Caco-2 (cell line): ENCODE data around the gene PHF21A. TPM values are rescaled to one million over a fixed set of nuclear protein-coding genes. Genes with fewer than 3 reads are reported as not detected.

ENCODE experiments used
- BruUV-seq: library from RNA; stranded (reverse); fragments of 400-500 nt; replicated peaks from 2 replicates; lab custom pipeline; 2021; lab: Mats Ljungman, UMichigan
- CTCF ChIA-PET: fragments of 300-600 bp; sonication (Branson Sonifier 250); formaldehyde crosslinking; loops from one replicate; lab custom pipeline; 2022; ENCODE audit warnings: antibody characterized with exemption; lab: Charles Lee
- POLR2A ChIA-PET: fragments of 300-600 bp; sonication (Branson Sonifier 250); formaldehyde crosslinking; loops from one replicate; lab custom pipeline; 2022; ENCODE audit warnings: antibody characterized with exemption; lab: Charles Lee
- DNase-seq, 2 experiments: peaks; one replicate each; pipeline versions ENCODE4 v3.0.0 to v3.0.0-alpha.2; 2020 to 2022
- H3K27me3 ChIP-seq: replicated peaks from 2 replicates; pipeline ENCODE4 v1.6.0; 2011; ENCODE audit warnings: low read length; ENCODE audit not compliant: control insufficient read depth, insufficient read depth
- H3K36me3 ChIP-seq: 2 replicates; pipeline ENCODE4 v1.5.1; 2011; ENCODE audit warnings: low read length; ENCODE audit not compliant: control insufficient read depth, insufficient read depth
- H3K4me1 ChIP-seq: fragments of 250-450 bp; sonication (Bioruptor Pico); 2 replicates; pipeline ENCODE4 v1.5.1; 2020; ENCODE audit warnings: mild to moderate bottlenecking
- H3K4me3 ChIP-seq: 2 replicates; pipeline ENCODE4 v1.5.1; 2011; ENCODE audit warnings: low read depth, mild to moderate bottlenecking, control low read depth, low read length
- H3K9me3 ChIP-seq: fragments of 250-450 bp; sonication (Bioruptor Pico); 2 replicates; pipeline ENCODE4 v1.5.1; 2020; ENCODE audit warnings: mild to moderate bottlenecking, moderate library complexity
- H3K27ac Mint-ChIP-seq: one replicate; pipeline ENCODE4 v1.8.0; 2022; ENCODE audit warnings: mixed read lengths; ENCODE audit not compliant: unreplicated experiment
- H3K27me3 Mint-ChIP-seq: one replicate; pipeline ENCODE4 v1.8.0; 2022; ENCODE audit warnings: mixed read lengths; ENCODE audit not compliant: insufficient read depth, unreplicated experiment
- H3K36me3 Mint-ChIP-seq: one replicate; pipeline ENCODE4 v1.8.0; 2022; ENCODE audit warnings: mild to moderate bottlenecking, mixed read lengths; ENCODE audit not compliant: insufficient read depth, unreplicated experiment
- H3K4me1 Mint-ChIP-seq: one replicate; pipeline ENCODE4 v1.8.0; 2022; ENCODE audit warnings: low read depth, mixed read lengths; ENCODE audit not compliant: unreplicated experiment
- H3K4me3 Mint-ChIP-seq: one replicate; pipeline ENCODE4 v1.8.0; 2022; ENCODE audit warnings: mild to moderate bottlenecking, moderate library complexity, mixed read lengths; ENCODE audit not compliant: unreplicated experiment
- H3K9me3 Mint-ChIP-seq: one replicate; pipeline ENCODE4 v1.8.0; 2022; ENCODE audit warnings: mixed read lengths; ENCODE audit not compliant: unreplicated experiment
- CTCF ChIP-seq, 2 experiments: fragments of 200-600 bp in 1 of 2; IDR thresholded peaks; 1 replicate in 1 of 2; 2 replicates in 1 of 2; pipeline versions ENCODE4 v1.5.1 to v1.8.0; 2011 to 2022; ENCODE audit warnings: antibody characterized with exemption in 1 of 2, control low read depth in 1 of 2, inconsistent platforms in 1 of 2, low read depth in 1 of 2, low read length in 1 of 2, mild to moderate bottlenecking in 1 of 2, moderate library complexity in 1 of 2; ENCODE audit not compliant: insufficient read depth in 1 of 2, severe bottlenecking in 1 of 2, unreplicated experiment in 1 of 2
- intact Hi-C: fragments of 100-400 bp; cut with micrococcal nuclease; formaldehyde crosslinking; loops from one replicate; pipeline ENCODE4 v1.10.0; 2022; ENCODE audit not compliant: unreplicated experiment
- total RNA-seq: library from RNA; stranded (reverse); gene quantifications from 2 replicates; pipeline ENCODE4 v1.2.3, GENCODE V29; 2022

The PHF21A gene
- total RNA-seq, 1 experiment from 2014 or later = 20.0 TPM

- Histone ChIP-seq H3K36me3 (no peaks in the 10 kb centered on the region), H3K9me3 (no peaks in the 10 kb centered on the region), H3K27me3 (no peaks in the 10 kb centered on the region), H3K4me3 (no peak overlapping the region), H3K4me1 (peaks cover 6% of the 10 kb centered on the region; the same call in 1 of the 2 replicates)
- no peak overlapping the region for H3K27ac Mint-ChIP-seq
- no peak for TF ChIP-seq CTCF (IDR thresholded peaks at IDR 0.05; ENCODE audit: insufficient read depth in 1 of 2, low read depth in 1 of 2, low read length in 1 of 2, severe bottlenecking in 1 of 2, unreplicated experiment in 1 of 2)
- H3K36me3 Mint-ChIP-seq = no peaks in the 10 kb centered on the region
- no TSS peak for BruUV-seq
- ChIA-PET POLR2A (no interaction called here), CTCF (interaction anchor here (0.7 kb wide), 2 partner anchors 121 to 130 kb away, joined by 3 to 5 read pairs; no protein-coding TSS in a partner anchor)
- H3K4me1 Mint-ChIP-seq = no peaks in the 10 kb centered on the region
- no peaks in the 10 kb centered on the region for H3K9me3 Mint-ChIP-seq
- peak; percentile 47 to 58 for DNase-seq
- intact Hi-C loops = no loop called here
- no peak overlapping the region for H3K4me3 Mint-ChIP-seq
- no peaks in the 10 kb centered on the region for H3K27me3 Mint-ChIP-seq
Observed at GRCh38 chr11:46112961-46113607, 8.2 kb downstream of the PHF21A start.

GRCh38 chr11:46108751-46109150, 12.5 kb downstream of the PHF21A start:
- Mint-ChIP-seq H3K27ac (no peak overlapping the region), H3K36me3 (no peaks in the 10 kb centered on the region), H3K4me1 (no peaks in the 10 kb centered on the region), H3K27me3 (no peaks in the 10 kb centered on the region), H3K4me3 (no peak overlapping the region), H3K9me3 (no peaks in the 10 kb centered on the region)
- H3K4me3 ChIP-seq = no peak overlapping the region
- no TSS peak for BruUV-seq
- no peak for TF ChIP-seq CTCF (IDR thresholded peaks at IDR 0.05; ENCODE audit: insufficient read depth in 1 of 2, low read depth in 1 of 2, low read length in 1 of 2, severe bottlenecking in 1 of 2, unreplicated experiment in 1 of 2)
- DNase-seq = no peak
- H3K4me1 ChIP-seq = peaks cover 6% of the 10 kb centered on the region; the same call in 1 of the 2 replicates
- no peaks in the 10 kb centered on the region for H3K27me3 ChIP-seq
- intact Hi-C loops = no loop called here
- POLR2A ChIA-PET = interaction anchor here (0.6 kb wide), 1 partner anchor 129 kb away, joined by 4 read pairs; no protein-coding TSS in a partner anchor
- H3K36me3 ChIP-seq = no peaks in the 10 kb centered on the region
- no peaks in the 10 kb centered on the region for H3K9me3 ChIP-seq
- CTCF ChIA-PET = interaction anchor here (0.7 kb wide), 1 partner anchor 188 kb away, joined by 3 read pairs; no protein-coding TSS in a partner anchor

GRCh38 chr11:46107780-46108179, 13.5 kb downstream of the PHF21A start:
- no TSS peak for BruUV-seq
- ChIA-PET CTCF (no interaction called here), POLR2A (no interaction called here)
- Mint-ChIP-seq H3K9me3 (no peaks in the 10 kb centered on the region), H3K27me3 (no peaks in the 10 kb centered on the region), H3K4me1 (no peaks in the 10 kb centered on the region), H3K27ac (no peak overlapping the region), H3K4me3 (no peak overlapping the region), H3K36me3 (no peaks in the 10 kb centered on the region)
- no peaks in the 10 kb centered on the region for H3K9me3 ChIP-seq
- H3K27me3 ChIP-seq = no peaks in the 10 kb centered on the region
- H3K4me3 ChIP-seq = no peak overlapping the region
- H3K4me1 ChIP-seq = peaks cover 3% of the 10 kb centered on the region; the same call in 1 of the 2 replicates
- TF ChIP-seq CTCF (IDR thresholded peaks at IDR 0.05; ENCODE audit: insufficient read depth in 1 of 2, low read depth in 1 of 2, low read length in 1 of 2, severe bottlenecking in 1 of 2, unreplicated experiment in 1 of 2) = no peak
- intact Hi-C loops = no loop called here
- no peaks in the 10 kb centered on the region for H3K36me3 ChIP-seq
- no peak for DNase-seq
